Upper lobe of left lung (tissue), 4 donors: ENCODE data around the gene FA2H.

ENCODE experiments used
- CTCF ChIP-seq, 6 experiments: fragments of 450-650 bp in 4 of 6; fragments of 200-600 bp in 2 of 6; sonication (generic) in 2 of 6; IDR thresholded peaks; one replicate each; pipeline ENCODE4 v1.5.1; 2016 to 2019; ENCODE audit warnings: antibody characterized with exemption in 6 of 6
- EP300 ChIP-seq, 4 donors: sonication (generic); formaldehyde crosslinking; IDR thresholded peaks; one replicate each; pipeline ENCODE4 v1.5.1; 2017; ENCODE audit warnings: antibody characterized with exemption in 4 of 4, control low read depth in 2 of 4
- POLR2A ChIP-seq, 4 donors: fragments of 450-650 bp; IDR thresholded peaks; one replicate each; pipeline ENCODE4 v1.5.1; 2016 to 2017; ENCODE audit warnings: antibody characterized with exemption in 4 of 4, mild to moderate bottlenecking in 2 of 4

GRCh38 chr16:74788108-74788507 is 13.5 kb upstream of the FA2H start:
- TF ChIP-seq CTCF (IDR thresholded peaks at IDR 0.05) = no peak
- TF ChIP-seq EP300 (IDR thresholded peaks at IDR 0.05) = no peak
- TF ChIP-seq POLR2A (IDR thresholded peaks at IDR 0.05) = no peak
